HG03442 (cell line): Measurements from ENCODE around the gene RIC1.
"Not testable (repeated sequence)": the region's sequence is repeated elsewhere in the genome, so short reads cannot be mapped to it uniquely, and the experiment has no call there.

Source experiments
- ATAC-seq: cut with Tn5 transposase; IDR thresholded peaks from one replicate; pipeline ENCODE4 v1.9.1; 2021; ENCODE audit warnings: mild to moderate bottlenecking, moderate library complexity; ENCODE audit not compliant: unreplicated experiment

The RIC1 gene

DNA sequence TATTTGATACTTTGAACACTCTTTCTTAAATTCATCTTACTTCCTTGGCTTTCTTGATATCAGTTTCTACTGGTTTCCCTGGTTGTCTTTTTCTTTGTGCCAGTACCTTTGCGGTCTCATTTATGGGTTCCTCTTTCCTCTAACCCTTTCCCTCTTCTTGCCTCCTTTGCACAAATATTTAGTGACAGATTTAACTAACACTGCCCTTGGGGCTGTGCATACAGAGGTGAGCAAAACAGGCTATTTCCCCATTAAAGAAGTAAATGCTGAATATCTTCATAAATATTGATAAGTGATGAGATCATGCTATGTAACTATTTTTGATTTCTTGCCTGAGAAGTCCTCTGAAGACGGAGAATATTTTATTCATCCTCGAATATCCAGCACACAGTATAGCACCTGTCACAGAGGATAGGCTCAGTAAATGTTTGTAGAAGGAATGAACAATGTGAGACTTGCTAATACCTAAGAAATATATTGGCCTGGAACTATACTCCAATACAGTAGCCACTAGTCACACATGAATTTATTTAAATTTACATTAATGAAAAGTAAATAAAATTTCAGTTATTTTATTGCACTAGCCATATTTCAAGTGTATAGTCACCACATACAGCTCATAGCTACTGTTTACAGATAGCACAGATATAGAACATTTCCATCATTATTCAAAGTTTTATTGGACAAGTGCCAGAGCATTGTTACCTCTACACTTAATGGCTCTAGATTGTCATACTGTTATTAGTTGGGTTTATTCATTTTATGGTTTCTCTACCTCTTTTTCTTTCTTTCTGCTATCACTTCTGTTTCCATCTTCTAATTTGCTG lies 90.4 kb downstream of the RIC1 start:
- ATAC-seq = no peak

DNA sequence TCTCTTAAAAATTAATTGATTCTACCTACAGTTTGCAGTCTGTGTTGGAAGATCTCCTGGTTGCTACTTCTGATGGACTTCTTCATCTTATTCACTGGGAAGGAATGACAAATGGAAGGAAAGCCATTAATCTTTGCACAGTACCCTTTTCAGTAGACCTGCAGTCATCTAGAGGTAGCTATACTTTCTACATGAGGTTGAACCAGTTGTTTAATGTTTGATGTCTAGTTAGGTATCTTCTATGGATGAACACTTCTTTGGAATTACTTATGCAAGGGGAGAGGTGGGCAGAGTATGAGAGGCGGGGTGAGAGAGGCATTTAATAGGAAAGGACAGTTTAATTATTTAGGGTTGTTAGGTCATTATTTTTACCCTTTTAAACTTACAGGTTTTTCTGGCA lies 91.2 kb downstream of the RIC1 start:
- no peak for ATAC-seq

DNA sequence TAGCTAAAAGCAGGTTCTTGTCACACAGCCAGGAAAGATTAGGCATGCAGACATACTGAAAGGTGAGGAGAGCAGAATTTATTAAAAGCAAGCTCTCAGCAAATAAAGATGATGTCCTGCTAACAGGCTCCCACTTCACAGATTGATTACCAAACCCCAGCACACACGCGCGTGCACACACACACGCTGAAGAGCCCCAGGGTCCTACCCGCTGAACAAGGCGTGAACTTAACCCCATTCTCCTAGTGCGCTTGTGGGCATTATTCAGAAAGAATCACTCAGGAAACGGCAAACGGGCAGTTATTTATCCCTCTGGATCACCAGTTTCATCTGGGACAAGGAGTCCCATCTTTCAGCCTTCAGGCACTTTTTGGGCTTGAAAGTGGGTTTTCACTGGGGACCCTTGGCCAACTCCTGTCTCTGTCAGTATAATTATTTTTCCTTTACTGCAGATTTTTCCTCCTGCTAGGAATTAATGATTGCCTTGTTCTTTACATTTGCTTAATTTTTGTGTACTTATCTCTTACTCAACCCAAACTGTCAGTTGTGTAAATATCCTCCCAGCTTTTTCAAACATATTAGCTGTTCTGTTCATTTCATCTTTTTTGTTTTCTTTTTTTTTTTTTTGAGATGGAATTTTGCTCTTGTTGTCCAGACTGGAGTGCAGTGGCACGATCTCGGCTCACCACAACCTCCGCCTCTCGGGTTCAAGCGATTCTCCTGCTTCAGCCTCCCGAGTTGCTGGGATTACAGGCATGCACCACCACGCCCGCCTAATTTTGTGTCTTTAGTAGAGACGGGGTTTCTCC lies 92.6 kb downstream of the RIC1 start:
- ATAC-seq = no peak

DNA sequence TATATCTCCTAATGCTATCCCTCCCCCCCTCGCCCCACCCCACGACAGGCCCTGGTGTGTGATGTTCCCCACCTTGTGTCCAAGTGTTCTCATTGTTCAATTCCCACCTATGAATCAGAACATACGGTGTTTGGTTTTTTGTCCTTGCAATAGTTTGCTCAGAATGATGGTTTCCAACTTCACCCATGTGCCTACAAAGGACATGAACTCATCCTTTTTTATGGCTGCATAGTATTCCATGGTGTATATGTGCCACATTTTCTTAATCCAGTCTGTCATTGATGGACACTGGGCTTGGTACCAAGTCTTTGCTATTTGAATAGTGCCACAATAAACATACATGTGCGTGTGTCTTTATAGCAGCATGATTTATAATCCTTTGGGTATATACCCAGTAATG lies 93.8 kb downstream of the RIC1 start:
- not testable (repeated sequence) for ATAC-seq

DNA sequence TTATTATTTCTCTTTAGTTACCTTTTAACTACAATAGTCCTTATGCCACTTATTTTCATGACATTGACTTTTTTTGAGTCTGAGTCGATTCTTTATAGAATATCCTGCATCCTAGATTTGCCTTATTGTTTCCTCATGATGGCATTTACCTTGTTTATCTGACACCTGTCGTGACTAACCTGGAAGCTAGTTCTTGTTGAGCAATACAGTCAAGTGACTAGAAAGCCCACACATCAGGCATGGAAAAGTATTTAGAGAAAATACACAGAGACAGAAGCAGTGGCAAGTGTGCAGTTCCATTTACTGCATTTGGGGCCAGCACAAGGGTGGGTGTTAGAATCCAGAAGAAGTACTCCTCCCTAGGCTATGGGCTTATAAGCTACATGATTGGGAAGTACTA lies 106.2 kb downstream of the RIC1 start:
- ATAC-seq = no peak

DNA sequence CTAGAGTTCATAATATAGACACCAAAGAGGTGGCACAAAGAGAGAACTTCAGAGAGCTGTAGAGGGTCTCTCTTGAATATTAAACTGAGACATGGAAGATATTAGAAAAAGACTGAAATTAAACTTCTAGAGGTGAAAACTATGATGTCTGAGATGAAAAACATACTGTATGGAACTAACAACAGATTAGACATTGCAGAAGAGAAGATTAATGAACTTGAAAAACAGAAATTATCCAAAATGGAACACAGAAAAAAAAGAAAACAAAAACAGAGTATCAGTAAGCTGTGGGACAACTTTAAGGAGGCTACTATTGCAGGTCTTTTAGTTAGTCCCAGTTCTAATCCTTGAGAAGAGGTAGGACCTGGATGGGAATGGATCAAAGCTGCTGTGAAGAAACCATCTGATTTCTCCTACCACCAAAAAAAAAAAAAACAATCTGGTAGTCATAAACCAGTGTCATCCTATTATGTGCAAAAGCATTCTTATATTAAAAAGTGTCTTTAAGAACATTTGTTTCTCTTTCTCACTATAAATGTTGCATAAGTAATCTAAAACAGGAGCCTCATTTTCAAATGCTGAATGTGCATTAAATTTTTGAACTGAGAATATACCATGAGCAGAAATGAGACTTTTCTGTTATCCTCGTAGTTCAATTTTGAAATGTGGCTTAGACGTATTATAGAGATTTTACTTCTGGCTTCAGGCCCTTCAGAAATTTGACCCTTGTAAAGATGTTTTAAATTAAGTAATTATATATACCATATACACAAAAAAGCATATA lies 107.8 kb downstream of the RIC1 start:
- ATAC-seq = no peak

DNA sequence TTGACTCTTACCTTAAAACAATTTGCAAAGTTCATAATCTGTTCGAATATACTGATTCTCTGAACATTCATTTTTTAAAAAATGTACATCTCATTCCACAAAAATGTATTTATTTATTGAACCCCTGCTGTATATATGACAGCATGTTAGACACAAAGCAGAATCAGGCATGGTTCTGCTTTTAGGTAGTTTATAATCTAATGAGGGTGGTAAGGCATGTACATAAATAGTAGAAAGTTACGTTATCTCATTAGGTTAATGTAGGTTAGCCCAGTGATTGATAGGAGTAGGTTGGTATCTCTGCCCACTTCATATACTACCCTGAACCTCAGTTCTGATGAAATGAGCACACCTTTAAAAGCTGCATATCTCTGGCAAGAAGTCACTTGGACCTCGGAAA lies 114.2 kb downstream of the RIC1 start:
- ATAC-seq = no peak

DNA sequence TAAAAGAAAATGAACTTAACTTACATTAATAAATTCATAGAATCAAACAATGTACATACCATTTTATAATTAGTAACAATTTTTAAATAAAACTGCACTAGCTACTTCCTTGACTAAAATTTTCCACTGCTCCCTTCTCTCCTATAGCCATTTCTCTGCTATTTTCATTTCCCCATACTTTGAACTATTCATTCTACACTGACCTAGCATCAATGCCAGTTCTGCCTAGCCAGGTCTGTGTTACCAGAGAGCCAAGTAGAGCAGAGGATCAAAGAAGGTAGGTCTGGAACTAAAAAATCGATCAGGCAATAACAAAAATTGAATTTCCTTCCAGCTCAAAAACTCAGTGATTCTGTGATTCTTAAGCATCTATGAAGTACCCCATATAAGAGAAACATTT lies 119.5 kb downstream of the RIC1 start:
- no peak for ATAC-seq

DNA sequence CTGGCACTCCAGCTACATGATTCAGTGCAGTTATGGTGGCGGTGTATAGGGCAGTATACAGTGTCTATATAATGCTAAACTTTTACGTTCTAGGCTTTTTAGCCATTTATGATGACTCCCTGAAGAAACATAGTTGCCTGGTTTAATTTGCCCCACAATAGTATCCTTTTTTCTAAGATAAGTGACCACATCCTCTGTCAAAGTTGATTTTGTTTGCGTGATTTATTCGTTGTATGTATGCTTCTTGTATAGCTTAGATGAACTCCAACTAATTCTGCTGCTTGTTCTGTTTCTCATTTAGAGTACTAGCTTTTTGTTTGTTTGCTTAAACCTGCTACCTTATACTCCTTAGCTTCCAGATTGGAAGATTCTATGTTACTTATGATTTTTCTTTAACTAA lies 120.4 kb downstream of the RIC1 start:
- no peak for ATAC-seq

DNA sequence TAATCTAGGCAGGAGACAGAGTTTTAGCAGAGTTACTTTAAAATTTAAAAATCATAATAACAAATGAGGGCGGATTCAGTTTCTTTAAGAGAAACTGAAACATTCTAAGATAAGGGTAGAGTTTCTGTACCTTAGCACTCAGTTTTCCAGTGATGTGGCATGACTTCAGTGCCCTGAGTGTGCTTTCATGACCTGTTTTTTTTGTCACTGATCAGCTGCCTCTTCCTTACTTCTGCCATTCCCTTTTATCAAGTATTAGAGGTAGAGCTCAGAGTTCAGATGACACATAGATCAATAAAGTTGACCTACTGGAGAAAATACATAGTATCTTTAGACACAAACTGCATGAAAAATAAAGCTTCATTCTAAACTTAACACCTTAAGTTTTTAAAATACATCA lies 121.7 kb downstream of the RIC1 start:
- ATAC-seq = no peak

DNA sequence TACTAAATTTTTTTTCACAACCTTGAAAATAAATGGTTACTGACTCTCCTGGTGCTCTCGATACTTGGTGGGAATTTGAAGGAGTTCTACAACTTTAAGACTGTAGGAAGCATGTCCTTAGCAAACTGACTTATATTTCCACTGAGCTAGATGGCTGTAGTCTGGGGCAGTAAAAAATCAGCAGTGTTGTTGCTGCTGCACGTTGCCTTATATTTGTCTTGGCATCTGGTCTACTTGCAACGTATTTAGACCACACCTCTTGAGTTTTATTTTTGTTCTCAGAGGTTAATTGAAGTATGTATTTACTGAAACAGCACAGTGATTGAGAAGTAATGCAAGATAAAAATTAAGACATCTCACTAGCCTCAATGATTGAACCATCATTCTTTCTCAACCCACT lies 127.7 kb downstream of the RIC1 start:
- no peak for ATAC-seq

DNA sequence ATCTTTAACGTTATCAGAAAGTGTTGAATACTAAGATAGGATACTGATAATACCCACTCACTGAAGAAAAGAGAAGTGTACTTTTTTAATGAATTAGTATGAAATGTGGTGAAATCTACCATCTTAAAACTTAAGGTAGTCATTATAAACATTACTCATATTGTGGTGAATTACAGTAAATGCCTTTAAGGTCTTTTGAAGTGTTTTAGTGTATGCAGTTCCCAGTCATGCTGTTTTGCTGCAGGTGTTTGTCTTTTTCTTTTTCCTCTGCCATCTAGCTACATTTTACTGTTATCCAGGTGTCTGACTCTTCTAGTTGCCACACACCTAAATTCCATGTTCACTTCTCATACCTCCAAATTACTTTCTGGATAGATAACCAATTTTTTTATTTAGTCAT lies 131.4 kb downstream of the RIC1 start:
- ATAC-seq = no peak

DNA sequence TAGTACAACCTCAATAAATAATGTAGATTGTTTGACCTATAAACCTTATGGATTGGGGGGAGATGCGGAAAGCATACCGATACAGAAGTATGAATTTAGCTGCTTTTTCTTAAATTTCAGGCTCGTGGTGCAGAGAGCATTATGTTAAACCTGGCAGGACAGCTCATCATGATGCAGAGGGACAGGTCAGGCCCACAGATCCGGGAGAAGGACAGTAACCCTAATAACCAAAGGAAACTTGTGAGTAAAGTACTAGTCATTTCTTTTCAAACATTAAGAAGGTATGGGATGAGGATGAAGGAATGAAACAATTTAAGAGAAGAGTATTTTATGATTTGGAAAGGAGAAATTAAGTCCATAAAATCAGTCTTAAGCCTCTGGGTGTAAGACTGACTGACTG lies 133.5 kb downstream of the RIC1 start:
- no peak for ATAC-seq

DNA sequence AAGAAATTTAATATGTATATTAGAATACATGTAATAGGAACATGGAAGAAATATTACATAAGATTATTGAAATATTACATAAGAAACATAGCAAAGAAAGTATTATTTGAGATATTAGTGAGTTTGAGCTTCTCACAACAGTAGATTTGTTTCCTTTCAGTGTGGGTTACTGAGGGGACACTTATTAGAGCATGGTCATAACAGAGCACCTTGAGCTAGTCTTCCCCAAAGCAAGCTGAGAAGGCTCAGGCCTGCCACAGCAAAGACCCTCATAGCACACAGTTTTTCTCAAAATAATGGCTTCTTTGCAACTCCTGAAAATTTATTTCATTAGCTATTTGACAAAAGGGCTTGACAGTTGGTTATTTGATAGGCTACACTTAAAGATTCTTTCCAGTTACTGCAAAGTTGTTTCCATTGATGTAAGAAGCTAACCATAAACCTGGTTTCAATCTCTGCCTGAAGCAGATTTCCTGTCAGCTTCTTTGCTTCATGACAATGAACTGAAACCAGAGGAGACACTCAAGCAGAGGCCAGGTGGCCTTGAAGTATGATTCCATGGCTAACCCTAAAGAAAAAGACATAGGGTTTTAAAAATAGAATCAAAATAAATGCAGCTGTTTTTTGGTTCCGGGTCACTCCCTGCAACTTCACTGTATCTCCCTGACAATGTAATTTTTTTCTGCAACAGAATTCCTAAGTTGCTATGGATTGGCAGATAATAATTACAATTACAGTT lies 135.4 kb downstream of the RIC1 start:
- ATAC-seq = peak; percentile 72

DNA sequence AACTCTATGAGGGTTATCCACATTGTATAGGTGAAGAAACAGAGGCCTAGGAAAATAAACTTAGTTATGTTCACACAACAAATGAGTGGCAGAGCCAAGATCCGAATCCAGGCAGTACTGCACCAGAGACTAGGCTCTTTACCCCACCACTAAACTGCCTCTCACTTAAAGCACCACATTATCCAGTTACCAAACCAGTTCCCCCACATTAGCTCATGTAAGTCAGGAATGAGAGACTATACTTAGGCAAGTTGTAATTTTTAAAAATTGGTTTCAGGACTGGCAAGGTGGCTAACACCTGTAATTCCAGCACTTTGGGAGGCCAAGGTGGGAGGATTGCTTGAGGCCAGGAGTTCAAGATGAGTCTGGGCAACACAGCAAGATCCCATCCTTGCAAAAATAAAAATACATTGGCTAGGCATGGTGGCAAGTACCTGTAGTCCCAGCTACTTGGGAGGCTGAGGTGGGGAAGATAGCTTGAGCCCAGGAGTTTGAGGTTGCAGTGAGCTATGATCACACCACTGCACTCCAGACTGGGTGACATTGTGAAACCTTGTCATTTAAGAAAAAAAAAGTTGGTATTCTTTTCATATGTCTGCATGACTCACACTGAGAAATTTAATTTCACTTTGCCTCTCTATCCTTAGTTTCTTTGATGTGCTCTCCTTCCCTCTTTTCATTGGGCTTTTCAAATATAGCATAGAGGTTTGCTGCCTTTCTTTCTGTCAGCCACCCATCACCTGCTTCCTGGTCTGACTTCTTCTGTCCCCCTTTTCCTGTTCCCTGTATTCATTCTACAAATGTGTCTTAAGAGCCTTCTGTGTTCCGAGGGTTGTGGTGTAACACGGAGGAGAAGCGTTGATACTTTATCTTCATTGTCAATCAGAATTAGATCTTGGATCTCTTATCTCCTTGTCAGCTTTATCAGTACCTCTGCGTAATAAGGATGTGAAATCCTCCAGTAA lies 139.3 kb downstream of the RIC1 start:
- ATAC-seq = peak; percentile 77

DNA sequence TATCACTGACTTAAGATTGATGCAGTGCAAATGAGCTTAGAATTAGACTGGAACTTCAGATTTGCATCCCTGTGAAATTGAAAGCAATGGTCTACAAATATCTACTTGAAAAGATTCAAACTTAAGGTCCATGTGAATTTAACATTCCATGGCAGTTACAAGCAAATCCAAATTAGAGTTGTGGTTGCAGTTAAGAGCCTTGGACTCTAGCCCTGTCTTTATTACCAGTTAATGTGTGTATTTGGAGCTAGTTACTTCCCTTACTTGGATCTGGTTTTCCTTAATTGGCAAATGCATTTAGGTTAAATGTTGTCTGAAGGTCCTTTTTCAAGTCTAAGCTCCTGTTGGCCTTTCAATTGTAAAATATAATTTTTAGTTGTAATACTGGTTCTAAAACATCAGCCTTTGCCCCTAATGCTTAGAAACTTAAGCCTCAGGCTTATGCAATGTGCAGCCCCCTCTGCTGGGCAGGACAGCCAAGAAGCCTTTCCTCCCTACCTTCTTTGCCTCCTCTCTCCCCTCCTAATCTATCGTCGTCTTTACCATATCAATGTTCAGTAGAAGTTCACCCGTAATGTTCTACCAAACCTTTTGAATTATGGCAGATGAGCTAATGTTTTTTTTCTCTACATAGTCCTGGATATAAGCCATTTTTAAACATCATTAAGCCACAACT lies 144.6 kb downstream of the RIC1 start:
- ATAC-seq = no peak

DNA sequence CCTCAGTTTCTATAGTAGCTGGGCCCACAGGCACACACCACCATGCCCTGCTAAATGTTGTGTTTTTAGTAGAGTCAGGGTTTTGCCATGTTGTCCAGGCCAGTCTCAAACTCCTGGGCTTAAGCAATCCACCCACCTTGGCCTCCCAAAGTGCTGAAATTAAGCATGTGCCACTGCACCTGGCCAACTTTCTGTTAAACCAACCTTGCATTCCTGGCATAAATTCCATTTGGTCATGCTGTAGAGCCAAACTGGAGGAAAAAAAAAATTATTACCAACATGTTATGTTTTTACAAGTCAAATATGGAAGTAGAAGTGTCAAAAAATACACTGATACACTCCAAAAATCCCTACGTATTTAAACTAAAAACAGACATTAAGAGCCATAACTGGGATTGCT lies 149.9 kb downstream of the RIC1 start:
- ATAC-seq = no peak

DNA sequence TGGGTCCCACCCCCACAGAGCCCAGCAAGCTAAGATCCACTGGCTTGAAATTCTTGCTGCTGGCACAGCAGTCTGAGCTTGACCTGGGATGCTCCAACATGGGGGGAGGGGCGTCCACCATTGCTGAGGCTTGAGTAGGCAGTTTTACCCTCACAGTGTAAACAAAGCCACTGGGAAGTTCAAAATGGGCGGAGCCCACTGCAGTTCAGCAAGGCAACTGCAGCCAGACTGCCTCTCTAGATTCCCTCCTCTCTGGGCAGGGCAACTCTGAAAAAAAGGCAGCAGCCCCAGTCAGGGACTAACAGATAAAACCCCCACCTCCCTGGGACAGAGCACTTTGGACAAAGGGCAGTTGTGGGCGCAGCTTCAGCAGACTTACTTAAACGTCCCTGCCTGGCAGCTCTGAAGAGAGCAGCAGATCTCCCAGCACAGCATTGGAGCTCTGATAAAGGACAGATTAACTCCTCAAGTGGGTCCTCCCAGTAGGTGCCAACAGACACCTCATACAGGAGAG lies 150.9 kb downstream of the RIC1 start:
- ATAC-seq = not testable (repeated sequence)

DNA sequence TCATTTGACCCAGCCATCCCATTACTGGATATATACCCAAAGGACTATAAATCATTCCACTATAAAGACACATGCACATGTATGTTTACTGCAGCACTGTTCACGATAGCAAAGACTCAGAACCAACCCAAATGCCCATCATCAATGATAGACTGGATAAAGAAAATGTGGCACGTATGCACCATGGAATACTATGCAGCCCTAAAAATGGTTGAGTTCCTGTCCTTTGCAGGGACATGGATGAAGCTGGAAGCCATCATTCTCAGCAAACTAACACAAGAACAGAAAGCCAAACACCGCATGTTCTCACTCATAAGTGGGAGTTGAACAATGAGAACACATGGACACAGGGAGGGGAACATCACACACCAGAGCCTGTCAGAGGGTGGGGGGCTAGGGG lies 154.5 kb downstream of the RIC1 start:
- not testable (repeated sequence) for ATAC-seq
